Activated T-helper 1 cell treated with anti-CD3 and anti-CD28 coated beads, Interleukin-12 subunit alpha, Interleukin-12 subunit beta, Interleukin-2, Interleukin-4 antibody, amounts not matched to agents 30 ng/mL and 10 ng/mL and 1 ng/mL, durations not matched to agents 14 hours and 24 hours and 36 hours (primary cell): Measurements from ENCODE around the gene WNK2. TPM values are rescaled to one million over a fixed set of nuclear protein-coding genes. Genes with fewer than 3 reads are reported as not detected.

Experiments
- DNase-seq: peaks from one replicate; pipeline ENCODE4 v3.0.0; 2021; ENCODE audit warnings: low spot score
- H3K27ac Mint-ChIP-seq: one replicate; pipeline ENCODE4 v1.8.0; 2021; ENCODE audit warnings: mild to moderate bottlenecking, mixed read lengths
- H3K27me3 Mint-ChIP-seq: one replicate; pipeline ENCODE4 v1.8.0; 2022; ENCODE audit warnings: mild to moderate bottlenecking, moderate library complexity, mixed read lengths; ENCODE audit not compliant: insufficient read depth
- H3K36me3 Mint-ChIP-seq: one replicate; pipeline ENCODE4 v1.8.0; 2021; ENCODE audit warnings: low read depth, mixed read lengths
- H3K4me1 Mint-ChIP-seq: one replicate; pipeline ENCODE4 v1.8.0; 2021; ENCODE audit warnings: low read depth, mixed read lengths
- H3K4me3 Mint-ChIP-seq: one replicate; pipeline ENCODE4 v1.8.0; 2021; ENCODE audit warnings: mild to moderate bottlenecking, moderate library complexity, mixed read lengths
- H3K9me3 Mint-ChIP-seq: one replicate; pipeline ENCODE4 v1.8.0; 2021; ENCODE audit warnings: mixed read lengths
- intact Hi-C: fragments of 100-400 bp; cut with micrococcal nuclease; formaldehyde crosslinking; loops from one replicate; pipeline ENCODE4 v1.15.1; 2024
- total RNA-seq: library from RNA; stranded (reverse); gene quantifications from 2 replicates; pipeline ENCODE4 v1.2.3, GENCODE V29; 2022

WNK2 gene
- total RNA-seq, 1 donor from 2014 or later, result 3.0 TPM

- Mint-ChIP-seq H3K4me1 (no peaks in the 10 kb centered on the region), H3K27me3 (peaks cover 9% of the 10 kb centered on the region), H3K4me3 (no peak overlapping the region), H3K36me3 (no peaks in the 10 kb centered on the region), H3K9me3 (no peaks in the 10 kb centered on the region), H3K27ac (no peak overlapping the region)
- intact Hi-C loops, result no loop called here
- no peak for DNase-seq
Measured at GRCh38 chr9:93192721-93193387, 8.9 kb downstream of the WNK2 start.

GRCh38 chr9:93193388-93194220, 9.7 kb downstream of the WNK2 start:
- Mint-ChIP-seq H3K27ac (no peak overlapping the region), H3K9me3 (no peaks in the 10 kb centered on the region), H3K4me1 (no peaks in the 10 kb centered on the region), H3K36me3 (no peaks in the 10 kb centered on the region), H3K27me3 (peaks cover 10% of the 10 kb centered on the region), H3K4me3 (no peak overlapping the region)
- DNase-seq, result no peak
- intact Hi-C loops, result no loop called here

- H3K4me3 Mint-ChIP-seq, result no peak overlapping the region
- no peak for DNase-seq
- H3K27me3 Mint-ChIP-seq, result peaks cover 10% of the 10 kb centered on the region
- no peak overlapping the region for H3K27ac Mint-ChIP-seq
- no peaks in the 10 kb centered on the region for H3K4me1 Mint-ChIP-seq
- no peaks in the 10 kb centered on the region for H3K9me3 Mint-ChIP-seq
- intact Hi-C loops, result no loop called here
- no peaks in the 10 kb centered on the region for H3K36me3 Mint-ChIP-seq
Measured at GRCh38 chr9:93194221-93194625, 10.3 kb downstream of the WNK2 start.

DNA sequence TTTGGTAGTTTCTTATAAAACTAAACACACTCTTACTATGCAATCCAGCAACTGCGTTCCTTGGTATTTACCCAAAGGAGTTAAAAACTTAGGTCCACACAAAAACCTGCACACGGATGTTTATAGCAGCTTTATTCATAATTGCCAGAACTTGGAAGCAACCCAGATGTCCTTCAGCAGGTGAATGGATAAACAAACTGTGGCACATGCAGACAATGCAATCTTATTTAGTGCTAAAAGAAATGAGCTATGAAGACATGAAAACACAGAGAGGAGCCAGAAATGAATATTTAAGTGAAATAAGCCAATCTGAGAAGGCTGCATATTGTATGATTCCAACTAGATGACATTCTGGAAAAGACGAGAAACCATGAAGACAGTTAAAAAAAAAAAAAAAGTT, 10.7 kb downstream of the WNK2 start:
- H3K27ac Mint-ChIP-seq, result no peak overlapping the region

GRCh38 chr9:93196096-93197055, 12.4 kb downstream of the WNK2 start:
- Mint-ChIP-seq H3K4me1 (no peaks in the 10 kb centered on the region), H3K27me3 (peaks cover 11% of the 10 kb centered on the region), H3K27ac (no peak overlapping the region), H3K4me3 (no peak overlapping the region), H3K36me3 (no peaks in the 10 kb centered on the region), H3K9me3 (no peaks in the 10 kb centered on the region)
- DNase-seq, result no peak
- intact Hi-C loops, result no loop called here

More for the DNA sequence above, 10.7 kb downstream of the WNK2 start:
- Mint-ChIP-seq H3K4me1 (no peaks in the 10 kb centered on the region), H3K9me3 (no peaks in the 10 kb centered on the region), H3K4me3 (no peak overlapping the region), H3K36me3 (no peaks in the 10 kb centered on the region), H3K27me3 (peaks cover 10% of the 10 kb centered on the region)
- intact Hi-C loops, result no loop called here
- no peak for DNase-seq

- no peak for DNase-seq
- intact Hi-C loops, result no loop called here
- Mint-ChIP-seq H3K27me3 (peaks cover 8% of the 10 kb centered on the region), H3K36me3 (no peaks in the 10 kb centered on the region), H3K9me3 (no peaks in the 10 kb centered on the region), H3K4me1 (no peaks in the 10 kb centered on the region), H3K4me3 (no peak overlapping the region), H3K27ac (no peak overlapping the region)
Measured at GRCh38 chr9:93197670-93198069, 13.7 kb downstream of the WNK2 start.

DNA sequence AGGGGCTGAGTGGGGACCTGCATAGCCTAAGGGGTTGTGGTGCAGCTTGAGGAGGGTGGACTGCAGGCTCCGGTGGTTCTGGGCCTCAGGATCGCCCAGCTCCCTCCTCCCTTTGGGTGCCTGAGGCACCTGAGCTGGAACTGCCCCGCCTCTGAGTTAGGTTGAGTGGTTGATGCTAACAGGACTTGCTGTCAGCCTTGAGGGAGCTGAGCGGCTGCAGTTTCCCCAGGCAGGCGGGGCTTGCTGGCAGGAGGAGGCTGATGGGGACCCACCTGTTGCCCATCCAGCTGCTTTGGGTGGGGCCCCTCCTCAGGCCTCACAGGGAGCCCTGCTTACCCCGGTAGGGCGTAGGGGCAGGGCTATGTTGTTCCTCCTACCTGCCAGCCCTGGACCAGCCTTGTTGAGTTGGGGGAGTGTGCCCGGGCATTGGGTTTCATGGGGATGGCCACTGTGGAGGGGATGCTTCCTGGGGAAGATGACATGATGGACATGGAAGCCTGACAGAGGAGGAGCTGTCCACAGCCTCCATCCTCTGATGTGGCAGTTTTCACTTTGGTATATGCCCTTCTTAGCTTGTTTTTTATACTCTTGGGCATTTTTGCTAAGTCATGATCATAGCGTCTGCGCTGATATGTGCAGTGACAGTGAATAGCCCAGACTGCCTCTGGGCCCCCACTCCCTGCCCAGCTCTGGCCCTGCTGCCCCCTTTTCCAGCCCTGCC, 14.3 kb downstream of the WNK2 start:
- peaks cover 8% of the 10 kb centered on the region for H3K27me3 Mint-ChIP-seq
- H3K4me3 Mint-ChIP-seq, result no peak overlapping the region
- H3K36me3 Mint-ChIP-seq, result no peaks in the 10 kb centered on the region
- no peaks in the 10 kb centered on the region for H3K4me1 Mint-ChIP-seq
- no peak overlapping the region for H3K27ac Mint-ChIP-seq
- intact Hi-C loops, result no loop called here
- DNase-seq, result no peak
- H3K9me3 Mint-ChIP-seq, result no peaks in the 10 kb centered on the region

DNA sequence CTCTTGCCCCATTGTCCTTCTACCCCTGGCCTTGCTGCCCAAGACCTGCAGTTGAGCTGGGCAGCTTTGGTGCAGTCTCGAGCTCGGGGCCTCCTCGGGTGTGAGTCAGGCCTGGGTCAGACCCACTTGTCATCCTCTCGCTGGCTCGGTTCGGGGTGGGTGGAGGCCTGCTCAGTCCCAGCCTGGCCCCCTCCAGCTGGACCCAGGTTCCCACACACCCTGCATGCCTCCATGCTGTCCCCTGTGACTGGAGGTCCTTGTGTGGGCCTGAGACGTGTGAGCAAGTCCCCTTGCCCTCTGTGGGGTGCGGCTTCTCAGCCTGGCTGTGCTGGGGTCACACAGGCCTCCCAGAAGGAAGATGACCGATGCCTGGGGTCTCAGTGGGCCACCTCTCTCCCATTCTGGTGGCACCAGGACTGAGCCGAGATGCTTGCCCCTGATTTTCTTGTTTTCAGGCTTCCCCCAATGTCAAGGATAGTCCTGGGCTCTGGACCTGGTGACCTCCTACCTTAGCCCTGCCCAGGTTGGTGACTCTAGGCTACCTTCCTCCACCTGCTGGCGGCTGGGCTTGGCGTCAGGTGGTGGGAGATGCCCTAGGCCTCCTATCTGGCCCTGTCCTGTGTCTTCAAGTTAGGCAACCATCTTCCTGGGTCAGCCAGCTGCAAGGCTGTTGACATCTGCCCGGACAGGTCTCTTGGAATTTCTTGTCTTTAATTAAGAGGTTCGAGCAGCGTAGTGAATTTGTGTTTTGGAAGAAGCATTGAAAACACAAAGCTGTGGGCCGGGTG, 15.1 kb downstream of the WNK2 start:
- H3K27me3 Mint-ChIP-seq, result peaks cover 8% of the 10 kb centered on the region
- H3K4me1 Mint-ChIP-seq, result no peaks in the 10 kb centered on the region
- H3K9me3 Mint-ChIP-seq, result no peaks in the 10 kb centered on the region
- DNase-seq, result no peak
- intact Hi-C loops, result no loop called here
- H3K27ac Mint-ChIP-seq, result no peak overlapping the region
- no peak overlapping the region for H3K4me3 Mint-ChIP-seq
- no peaks in the 10 kb centered on the region for H3K36me3 Mint-ChIP-seq

DNA sequence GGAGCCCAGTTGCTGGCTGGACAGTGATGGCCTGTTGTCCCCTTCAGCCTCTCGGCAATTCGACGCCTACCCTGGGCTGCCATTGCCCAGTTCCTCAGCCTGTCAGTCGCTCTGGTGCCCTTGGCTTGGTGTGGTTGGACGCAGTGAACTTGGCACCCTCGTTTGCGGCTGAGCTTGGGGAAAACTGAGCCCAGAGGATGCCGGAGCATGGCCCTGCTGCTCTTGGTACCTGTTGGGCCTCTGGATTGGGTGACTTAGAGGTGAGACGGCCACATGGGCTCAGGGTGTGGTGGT, 16.5 kb downstream of the WNK2 start:
- Mint-ChIP-seq H3K4me3 (no peak overlapping the region), H3K36me3 (no peaks in the 10 kb centered on the region), H3K27ac (no peak overlapping the region), H3K27me3 (peaks cover 5% of the 10 kb centered on the region), H3K9me3 (no peaks in the 10 kb centered on the region), H3K4me1 (peaks cover 5% of the 10 kb centered on the region)
- DNase-seq, result no peak
- intact Hi-C loops, result no loop called here

- Mint-ChIP-seq H3K4me1 (peaks cover 5% of the 10 kb centered on the region), H3K9me3 (no peaks in the 10 kb centered on the region), H3K27me3 (peaks cover 5% of the 10 kb centered on the region), H3K36me3 (no peaks in the 10 kb centered on the region), H3K27ac (no peak overlapping the region), H3K4me3 (no peak overlapping the region)
- DNase-seq, result no peak
- intact Hi-C loops, result no loop called here
Measured at GRCh38 chr9:93200989-93201334, 17.0 kb downstream of the WNK2 start.

- no peak overlapping the region for H3K27ac Mint-ChIP-seq
- no peaks in the 10 kb centered on the region for H3K9me3 Mint-ChIP-seq
- H3K36me3 Mint-ChIP-seq, result no peaks in the 10 kb centered on the region
- H3K27me3 Mint-ChIP-seq, result peaks cover 5% of the 10 kb centered on the region
- intact Hi-C loops, result no loop called here
- H3K4me3 Mint-ChIP-seq, result no peak overlapping the region
- DNase-seq, result no peak
- peaks cover 5% of the 10 kb centered on the region for H3K4me1 Mint-ChIP-seq
Measured at GRCh38 chr9:93203026-93203717, 19.2 kb downstream of the WNK2 start.
